HG03064 (cell line): ENCODE results near the gene CDC42EP3.

Experiments
- ATAC-seq: cut with Tn5 transposase; IDR thresholded peaks from one replicate; pipeline ENCODE4 v1.9.1; 2021; ENCODE audit warnings: low read depth; ENCODE audit not compliant: unreplicated experiment

The CDC42EP3 gene

GRCh38 chr2:37683921-37684780 is 12.7 kb upstream of the CDC42EP3 start:
- no peak for ATAC-seq

GRCh38 chr2:37683241-37683640 is 11.8 kb upstream of the CDC42EP3 start:
- ATAC-seq, result no peak

GRCh38 chr2:37682473-37682872 is 11.0 kb upstream of the CDC42EP3 start:
- ATAC-seq, result no peak

GRCh38 chr2:37681587-37681986 is 10.1 kb upstream of the CDC42EP3 start:
- ATAC-seq, result no peak

- no peak for ATAC-seq
Observed at GRCh38 chr2:37679072-37679695, 7.7 kb upstream of the CDC42EP3 start.

- no peak for ATAC-seq
Observed at GRCh38 chr2:37676274-37676673, 4.8 kb upstream of the CDC42EP3 start.

- no peak for ATAC-seq
Observed at GRCh38 chr2:37674946-37675345, 3.5 kb upstream of the CDC42EP3 start.

GRCh38 chr2:37672870-37673184 is 1.4 kb upstream of the CDC42EP3 start:
- ATAC-seq, result no peak

GRCh38 chr2:37672104-37672869 is 845 bp upstream of the CDC42EP3 start:
- ATAC-seq, result peak; percentile 49

GRCh38 chr2:37671816-37672103 is 318 bp upstream of the CDC42EP3 start:
- peak; percentile 16 for ATAC-seq

- no peak for ATAC-seq
Observed at GRCh38 chr2:37670378-37671008, 949 bp downstream of the CDC42EP3 start.

GRCh38 chr2:37669446-37669845 is 2.0 kb downstream of the CDC42EP3 start:
- no peak for ATAC-seq

GRCh38 chr2:37667704-37668103 is 3.7 kb downstream of the CDC42EP3 start:
- ATAC-seq, result no peak

- no peak for ATAC-seq
Observed at GRCh38 chr2:37666772-37667171, 4.7 kb downstream of the CDC42EP3 start.

GRCh38 chr2:37665604-37666362 is 5.7 kb downstream of the CDC42EP3 start:
- ATAC-seq, result no peak

GRCh38 chr2:37665043-37665442 is 6.4 kb downstream of the CDC42EP3 start:
- ATAC-seq, result no peak

- no peak for ATAC-seq
Observed at GRCh38 chr2:37664231-37664643, 7.2 kb downstream of the CDC42EP3 start.

- ATAC-seq, result no peak
Observed at GRCh38 chr2:37663390-37663789, 8.1 kb downstream of the CDC42EP3 start.

- no peak for ATAC-seq
Observed at GRCh38 chr2:37659723-37660122, 11.7 kb downstream of the CDC42EP3 start.

GRCh38 chr2:37658682-37659081 is 12.8 kb downstream of the CDC42EP3 start:
- no peak for ATAC-seq
